Kidney epithelial cell (primary cell): ENCODE measurements around the gene LRRC31. TPM values are rescaled to one million over a fixed set of nuclear protein-coding genes. Genes with fewer than 3 reads are reported as not detected.

Experiments
- DNase-seq: peaks from one replicate; pipeline ENCODE4 v3.0.0-alpha.2; 2010; ENCODE audit warnings: low read depth
- H3K27me3 ChIP-seq: 2 replicates; pipeline ENCODE4 v1.6.0; 2011; ENCODE audit warnings: low read length; ENCODE audit not compliant: control insufficient read depth, insufficient read depth
- H3K36me3 ChIP-seq: 2 replicates; pipeline ENCODE4 v1.5.1; 2011; ENCODE audit warnings: low read length; ENCODE audit not compliant: control insufficient read depth, insufficient read depth
- H3K4me3 ChIP-seq: 2 replicates; pipeline ENCODE4 v1.5.1; 2011; ENCODE audit warnings: low read depth, mild to moderate bottlenecking, control low read depth, low read length
- CTCF ChIP-seq: IDR thresholded peaks from 2 replicates; pipeline ENCODE4 v1.5.1; 2011; ENCODE audit warnings: mild to moderate bottlenecking, moderate library complexity, low read length, control low read depth, inconsistent platforms; ENCODE audit not compliant: insufficient read depth, poor library complexity, severe bottlenecking
- total RNA-seq: library from RNA; depleted of rRNA; stranded (reverse); fragments of >200 nt; gene quantifications from 2 replicates; pipeline ENCODE4 v1.2.3, GENCODE V29; 2015

The LRRC31 gene
- total RNA-seq, 1 donor from 2014 or later: not detected

GRCh38 chr3:169891886-169892285, 22.2 kb upstream of the LRRC31 start:
- Histone ChIP-seq H3K4me3 (no peak overlapping the region), H3K27me3 (no peaks in the 10 kb centered on the region), H3K36me3 (no peaks in the 10 kb centered on the region)
- no peak for TF ChIP-seq CTCF
- no peak for DNase-seq

GRCh38 chr3:169886671-169887070, 16.9 kb upstream of the LRRC31 start:
- Histone ChIP-seq H3K4me3 (no peak overlapping the region), H3K36me3 (no peaks in the 10 kb centered on the region), H3K27me3 (no peaks in the 10 kb centered on the region)
- no peak for TF ChIP-seq CTCF
- no peak for DNase-seq

- H3K4me3 ChIP-seq: no peak overlapping the region
- DNase-seq: no peak
- H3K36me3 ChIP-seq: no peaks in the 10 kb centered on the region
- no peaks in the 10 kb centered on the region for H3K27me3 ChIP-seq
- TF ChIP-seq CTCF: no peak
These were observed 11.0 kb upstream of the LRRC31 start for GRCh38 chr3:169880576-169881250.

- no peaks in the 10 kb centered on the region for H3K36me3 ChIP-seq
- no peak overlapping the region for H3K4me3 ChIP-seq
- no peak for DNase-seq
- TF ChIP-seq CTCF: no peak
- no peaks in the 10 kb centered on the region for H3K27me3 ChIP-seq
These were observed 10.3 kb upstream of the LRRC31 start for GRCh38 chr3:169879845-169880575.

GRCh38 chr3:169879013-169879557, 9.3 kb upstream of the LRRC31 start:
- TF ChIP-seq CTCF: no peak
- Histone ChIP-seq H3K4me3 (no peak overlapping the region), H3K27me3 (no peaks in the 10 kb centered on the region), H3K36me3 (no peaks in the 10 kb centered on the region)
- no peak for DNase-seq
